GM21360 (cell line): ENCODE data around the gene MAPK8IP1.
A peak's percentile ranks its signal among the peaks of the same experiment; 100 is the strongest.

Source experiments
- ATAC-seq: cut with Tn5 transposase; IDR thresholded peaks from one replicate; pipeline ENCODE4 v1.9.1; 2021; ENCODE audit warnings: mild to moderate bottlenecking, moderate library complexity; ENCODE audit not compliant: unreplicated experiment

Gene MAPK8IP1

DNA sequence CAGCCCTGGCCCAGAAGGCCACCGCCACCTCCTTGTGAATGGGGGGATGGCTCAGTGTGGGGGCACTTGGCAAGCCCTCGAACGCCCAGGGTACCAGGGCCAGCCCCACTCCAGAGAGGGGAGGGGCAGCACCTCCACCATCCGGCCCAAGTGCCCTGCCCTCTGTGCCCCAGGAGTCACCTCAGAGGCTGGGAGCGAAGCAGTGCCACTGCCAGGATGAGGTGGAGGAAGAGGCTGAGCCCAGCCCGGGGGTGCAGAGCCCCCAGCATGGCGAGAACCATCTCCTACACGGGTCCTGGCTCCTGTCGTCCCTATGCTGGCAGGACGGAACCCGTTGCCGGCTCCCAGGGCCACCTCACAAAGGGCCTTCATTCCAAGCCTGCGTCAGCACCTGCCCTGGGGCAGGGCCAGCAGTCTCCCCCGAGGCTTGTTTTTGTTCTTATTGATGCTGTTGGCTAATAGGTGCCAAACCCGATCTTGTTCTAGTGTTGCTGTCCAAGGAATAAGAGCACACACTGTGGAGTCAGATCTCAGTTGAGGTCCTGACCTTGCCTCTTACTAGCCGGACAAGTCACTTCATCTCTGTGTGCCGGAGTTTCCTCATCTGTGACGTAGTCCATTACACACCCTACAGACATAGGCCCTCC is 21.6 kb downstream of the MAPK8IP1 start, which contains the start of gene FREY1:
FREY1 (minus strand) TSS at position 307 of the 647 bp plus-strand sequence; CDS start at position 281, 26 bp downstream.
- ATAC-seq, result no peak

DNA sequence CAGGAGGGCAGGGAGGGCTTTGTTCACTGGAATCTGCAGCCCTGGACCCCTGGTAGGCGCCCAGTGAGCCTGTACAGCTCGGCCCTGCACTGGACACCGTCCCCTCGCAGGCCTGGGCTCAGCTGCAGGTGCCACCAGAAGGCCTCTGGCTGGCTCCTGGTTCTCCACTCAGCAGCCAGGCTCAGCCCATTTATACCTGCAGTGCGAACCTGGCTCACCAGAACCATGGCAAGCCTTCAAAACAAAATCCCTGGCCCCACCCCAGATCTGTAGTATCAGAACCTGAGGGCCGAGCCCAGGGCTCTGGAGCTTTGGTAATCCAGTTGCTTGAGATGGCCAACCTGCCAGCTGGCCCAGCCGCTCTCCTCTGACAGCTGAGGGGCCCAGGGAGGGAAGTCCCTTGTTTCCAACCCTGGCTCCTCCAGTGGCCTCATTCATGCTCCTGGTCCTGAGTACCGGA is 22.5 kb downstream of the MAPK8IP1 start:
- no peak for ATAC-seq

DNA sequence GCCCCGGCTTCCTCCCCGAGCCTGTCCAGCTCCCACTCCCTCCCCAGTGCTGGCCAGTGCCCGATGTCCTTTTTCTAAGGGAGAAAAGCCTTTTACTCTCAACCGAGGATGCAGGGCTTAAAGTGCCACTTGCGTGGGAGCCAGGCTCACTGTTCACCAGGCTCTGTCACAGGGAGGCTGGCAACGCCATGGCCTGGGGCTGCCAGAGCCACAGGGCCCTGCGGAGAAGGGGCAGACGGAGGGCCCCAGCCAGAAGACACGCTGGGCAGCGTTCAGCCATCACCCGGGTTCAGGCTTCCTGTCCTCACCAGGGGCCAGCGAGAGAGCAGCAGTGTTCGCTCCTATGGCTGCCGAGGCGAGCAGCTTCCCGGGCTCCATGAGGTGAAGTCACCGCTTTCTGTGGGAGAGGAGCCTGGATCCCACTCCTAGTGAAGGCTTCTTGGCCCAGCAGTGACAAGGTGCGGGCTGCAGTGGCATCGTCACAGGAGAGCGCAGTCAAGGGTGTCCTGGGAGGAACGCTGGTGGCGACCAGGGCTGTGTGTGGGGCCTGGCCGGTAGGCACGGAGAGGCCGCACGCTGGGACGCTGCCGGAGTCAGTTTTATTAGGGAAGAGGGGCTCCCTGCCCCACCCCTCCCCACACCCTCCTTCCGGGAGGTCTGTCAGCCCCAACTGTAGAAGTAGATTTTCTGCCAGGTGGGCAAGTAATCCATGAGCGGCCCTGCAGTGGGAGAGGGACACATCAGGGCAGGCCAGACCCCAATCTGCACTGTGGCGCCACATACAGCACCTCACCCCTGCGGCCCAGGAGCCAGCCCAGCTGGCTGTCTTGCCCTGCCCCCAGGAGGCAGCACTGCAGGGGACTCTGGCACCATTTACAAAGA is 24.4 kb downstream of the MAPK8IP1 start:
- no peak for ATAC-seq

DNA sequence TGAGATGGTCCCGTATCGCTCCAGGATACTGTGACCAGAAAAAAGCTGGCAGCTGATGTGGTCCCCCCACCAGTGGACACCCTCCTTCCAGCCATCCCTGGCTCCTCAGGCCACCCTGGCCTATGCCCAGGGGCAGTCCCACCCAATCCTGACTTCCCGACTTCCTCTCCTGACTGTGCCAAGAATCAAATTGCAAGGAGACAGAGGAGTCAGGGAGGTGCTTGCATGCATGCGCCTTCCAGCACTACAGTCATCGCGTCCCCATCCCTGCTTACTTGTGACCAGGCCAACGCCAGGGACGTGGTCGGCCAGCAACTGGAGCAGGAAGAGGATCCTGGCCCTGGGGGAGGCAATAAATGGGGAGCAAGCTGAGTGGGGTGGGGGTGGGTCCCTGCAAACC is 25.2 kb downstream of the MAPK8IP1 start:
- no peak for ATAC-seq

DNA sequence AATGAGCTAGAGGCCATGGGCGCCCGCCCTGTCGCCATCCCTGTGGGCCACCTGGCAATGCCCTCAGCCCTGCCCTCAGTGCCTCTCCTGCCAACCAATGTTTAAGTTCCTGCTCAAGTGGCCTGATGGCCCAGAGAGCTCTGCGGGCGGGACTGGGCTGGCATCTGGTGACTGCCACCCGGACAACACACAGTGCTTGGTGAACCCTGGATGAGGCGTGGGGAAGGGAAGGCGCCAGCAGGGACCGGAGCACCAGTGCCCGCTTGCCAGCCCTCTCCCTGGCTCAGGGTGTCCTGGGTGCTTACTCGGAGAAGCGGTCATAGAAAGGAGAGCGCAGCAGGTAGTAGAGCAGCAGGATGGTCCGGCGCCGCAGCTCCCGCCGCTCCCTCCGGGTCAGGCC is 28.1 kb downstream of the MAPK8IP1 start:
- ATAC-seq, result no peak

DNA sequence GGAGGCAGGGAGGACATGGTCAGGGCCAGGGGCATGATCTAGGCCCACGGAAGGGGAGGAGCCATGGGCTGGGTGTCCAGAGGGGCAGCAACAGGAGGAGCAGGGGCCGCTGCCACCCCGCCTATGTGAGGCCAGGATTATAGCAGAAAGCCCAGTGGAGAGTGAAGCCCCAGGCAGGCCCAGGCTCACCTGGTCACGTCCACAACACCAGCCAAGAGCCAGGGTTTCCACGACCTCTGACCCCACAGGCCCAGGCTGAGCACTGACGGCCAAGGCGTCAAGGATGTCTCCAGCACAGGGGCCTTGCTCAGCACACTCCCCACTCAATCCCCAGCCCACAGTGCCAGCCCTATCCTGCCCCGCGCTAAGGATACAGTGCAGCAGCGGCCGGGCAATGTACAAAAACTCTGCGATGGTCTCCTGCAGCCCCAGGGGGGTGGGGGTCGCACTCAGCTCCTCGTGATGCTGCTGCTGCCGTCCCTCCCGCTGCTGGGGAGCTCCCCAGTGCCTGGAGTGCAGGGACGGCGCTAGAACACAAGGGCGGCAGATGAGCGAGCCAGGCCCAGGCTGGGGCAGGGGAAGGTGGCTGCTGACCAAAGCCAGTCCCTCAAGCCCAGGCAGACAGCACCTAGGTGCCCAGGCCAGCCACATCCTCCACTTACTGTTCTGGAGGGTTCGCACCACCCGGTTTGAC is 28.6 kb downstream of the MAPK8IP1 start:
- ATAC-seq, result no peak

DNA sequence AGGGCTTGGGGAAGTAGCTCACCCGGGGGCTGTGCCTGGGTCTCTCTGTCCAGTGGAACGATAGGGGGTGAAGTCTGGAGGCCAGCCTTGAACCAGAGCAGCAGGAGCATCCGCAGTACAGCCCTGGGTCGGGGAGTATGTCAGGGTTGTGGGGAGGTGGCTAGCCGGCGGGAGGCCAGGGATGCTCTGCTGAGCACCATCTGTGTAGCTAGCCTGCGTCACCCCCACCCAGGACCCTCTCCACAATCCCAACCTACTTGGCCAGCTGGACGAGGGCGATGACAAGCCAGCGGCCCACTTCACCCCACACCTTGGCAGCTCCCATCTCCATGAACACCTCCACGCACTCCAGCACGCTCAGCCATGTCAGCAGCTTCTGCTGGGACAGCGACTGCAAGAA is 30.0 kb downstream of the MAPK8IP1 start:
- ATAC-seq, result no peak

DNA sequence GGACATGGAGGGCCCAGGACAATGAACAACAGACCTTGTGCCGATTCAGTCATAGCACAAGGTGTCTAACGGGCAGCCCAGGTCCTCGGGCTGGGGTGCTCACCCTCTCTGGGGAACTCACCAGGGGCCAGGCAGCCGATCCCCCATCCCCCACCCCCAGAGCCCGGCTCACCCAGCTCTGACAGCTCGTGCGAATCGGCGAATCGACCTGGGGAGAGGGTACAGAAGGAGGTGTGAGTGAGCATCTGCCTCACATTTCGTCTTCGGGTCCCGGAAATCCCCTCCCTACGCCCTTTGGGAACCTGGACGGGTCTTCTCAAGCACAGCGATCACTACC is 31.8 kb downstream of the MAPK8IP1 start:
- ATAC-seq, result peak; percentile 0

DNA sequence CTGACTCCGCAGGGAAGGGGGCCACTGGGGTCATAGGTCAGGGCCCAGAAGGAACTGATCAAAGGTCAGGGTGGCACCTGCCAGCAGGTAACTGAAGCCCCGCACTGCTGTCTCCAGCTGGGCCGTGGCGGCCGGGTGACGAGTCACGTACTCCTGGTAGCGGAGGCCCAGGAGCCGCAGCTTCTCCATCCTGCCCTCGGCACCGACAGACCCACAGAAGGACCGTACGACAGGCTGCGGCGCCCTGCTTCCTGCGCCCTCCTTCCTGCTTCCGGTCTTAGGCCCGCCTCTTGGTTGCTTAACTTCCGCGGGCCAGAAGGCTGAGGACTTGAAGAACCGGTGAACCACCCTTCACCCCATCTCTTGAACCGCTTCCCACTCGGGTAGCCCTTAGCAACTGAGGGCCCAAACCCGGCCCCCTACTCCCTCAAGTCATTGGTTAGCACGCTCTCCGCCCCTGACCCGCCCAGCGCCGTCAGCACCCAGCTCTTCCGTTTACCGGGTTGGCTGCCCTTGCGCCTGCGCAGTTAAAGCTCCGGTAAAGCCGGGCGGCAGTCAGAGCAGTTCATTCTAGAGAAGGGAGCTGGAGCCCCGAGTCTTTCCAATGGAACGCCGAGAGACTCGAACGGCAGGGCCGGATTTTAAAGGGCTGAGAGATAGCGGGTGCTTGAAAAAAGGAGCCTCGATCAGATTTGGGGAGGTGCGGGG is 32.3 kb downstream of the MAPK8IP1 start, which contains the start of gene PEX16:
PEX16 (minus strand) TSS at position 255 of the 708 bp plus-strand sequence; CDS start at position 189, 66 bp downstream.
- ATAC-seq, result peak; percentile 79

DNA sequence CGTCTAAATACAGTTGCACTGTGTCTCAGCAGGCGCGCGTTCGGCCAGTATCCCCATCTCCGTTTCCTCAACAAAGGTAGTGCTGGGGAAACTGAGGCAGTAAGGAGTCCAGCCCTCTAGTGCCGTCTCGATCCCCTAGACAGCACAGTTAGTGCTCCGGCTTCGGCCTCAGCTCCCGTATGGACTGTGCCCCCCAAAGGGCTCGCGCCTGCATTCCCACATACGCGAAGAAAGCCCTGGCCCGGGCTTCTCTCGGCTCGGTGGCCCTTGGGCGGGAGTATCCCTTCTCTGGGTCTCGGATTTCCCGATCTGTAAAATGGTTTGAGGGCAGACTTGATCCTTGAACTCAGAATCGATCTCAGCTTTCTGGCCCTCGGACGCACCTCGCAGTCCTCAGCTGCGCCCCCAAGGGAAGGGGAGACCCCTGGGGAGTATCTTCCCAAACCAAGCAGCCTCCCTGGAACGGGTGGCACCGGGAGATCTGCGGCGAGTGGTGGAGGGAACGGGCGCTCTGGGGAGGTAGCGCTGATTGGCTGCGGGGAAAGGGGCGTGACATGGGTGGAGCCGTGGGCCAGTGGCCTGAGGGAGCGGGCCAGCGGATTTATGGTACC is 33.0 kb downstream of the MAPK8IP1 start:
- peak; percentile 39 for ATAC-seq

DNA sequence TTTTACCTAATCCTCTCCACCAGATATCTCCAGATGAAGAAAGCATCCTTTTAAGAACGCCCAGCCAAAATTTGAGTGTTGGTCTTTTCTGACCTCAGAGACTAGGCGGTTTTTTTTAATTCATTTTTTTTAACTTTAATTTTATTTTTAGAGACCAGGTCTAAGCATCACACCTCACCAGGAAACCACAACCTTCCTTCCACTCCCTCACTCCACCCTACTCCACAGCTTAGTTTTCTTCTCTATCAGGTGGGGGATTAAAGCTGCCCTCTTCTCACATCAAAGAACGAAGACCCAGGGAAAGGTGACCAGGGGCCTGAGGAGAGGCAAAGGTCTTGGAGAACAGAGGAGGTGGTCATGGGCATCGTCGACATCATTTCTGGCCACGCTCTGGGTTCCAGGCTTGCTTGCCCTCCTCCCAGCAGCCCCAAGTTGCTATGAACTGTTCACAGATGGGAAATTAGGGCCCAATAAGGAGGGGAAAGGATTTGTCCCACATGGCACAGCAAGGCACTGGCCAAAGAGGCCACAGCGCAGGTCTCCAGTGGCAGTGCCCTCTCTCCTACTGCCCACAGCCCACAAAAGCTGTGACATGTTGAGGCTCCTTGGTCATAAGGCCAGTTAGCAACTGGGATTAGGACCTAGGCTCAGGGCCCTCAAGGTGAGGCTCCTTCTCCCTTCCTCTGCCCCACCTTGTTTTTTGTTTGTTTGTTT is 33.7 kb downstream of the MAPK8IP1 start:
- ATAC-seq, result no peak

DNA sequence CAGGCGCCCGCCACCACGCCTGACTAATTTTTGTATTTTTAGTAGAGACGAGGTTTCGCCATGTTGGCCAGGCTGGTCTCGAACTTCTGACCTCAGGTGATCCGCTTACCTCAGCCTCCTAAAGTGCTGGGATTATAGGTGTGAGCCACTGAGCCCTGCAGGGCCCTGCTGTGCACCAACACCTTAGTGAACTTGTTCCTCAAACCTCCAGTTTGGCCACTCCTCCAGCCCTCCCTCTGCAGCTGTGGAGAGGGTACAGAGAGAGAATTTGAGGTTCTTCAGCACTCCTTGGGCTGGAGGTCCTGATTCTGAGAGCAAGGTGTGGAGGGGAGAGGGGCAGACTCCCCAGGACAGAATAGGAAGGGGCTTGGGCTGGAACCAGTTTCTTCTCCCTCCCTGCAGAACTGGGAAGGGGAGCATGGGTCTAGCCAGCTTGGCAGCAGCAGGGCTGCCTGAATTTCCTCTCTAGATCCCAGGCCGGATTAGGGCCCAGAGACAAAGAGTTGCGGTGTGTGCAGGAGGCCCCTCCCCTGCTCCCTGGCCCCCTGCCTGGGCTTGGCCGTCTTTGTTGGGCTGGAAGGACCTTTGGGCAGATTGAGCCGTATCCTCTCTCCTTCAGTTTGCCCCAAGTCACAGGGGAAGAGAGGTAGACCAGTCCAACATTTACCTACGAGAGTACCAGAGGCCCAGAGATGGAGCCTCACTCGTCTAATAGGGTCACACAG is 34.5 kb downstream of the MAPK8IP1 start:
- ATAC-seq, result no peak

DNA sequence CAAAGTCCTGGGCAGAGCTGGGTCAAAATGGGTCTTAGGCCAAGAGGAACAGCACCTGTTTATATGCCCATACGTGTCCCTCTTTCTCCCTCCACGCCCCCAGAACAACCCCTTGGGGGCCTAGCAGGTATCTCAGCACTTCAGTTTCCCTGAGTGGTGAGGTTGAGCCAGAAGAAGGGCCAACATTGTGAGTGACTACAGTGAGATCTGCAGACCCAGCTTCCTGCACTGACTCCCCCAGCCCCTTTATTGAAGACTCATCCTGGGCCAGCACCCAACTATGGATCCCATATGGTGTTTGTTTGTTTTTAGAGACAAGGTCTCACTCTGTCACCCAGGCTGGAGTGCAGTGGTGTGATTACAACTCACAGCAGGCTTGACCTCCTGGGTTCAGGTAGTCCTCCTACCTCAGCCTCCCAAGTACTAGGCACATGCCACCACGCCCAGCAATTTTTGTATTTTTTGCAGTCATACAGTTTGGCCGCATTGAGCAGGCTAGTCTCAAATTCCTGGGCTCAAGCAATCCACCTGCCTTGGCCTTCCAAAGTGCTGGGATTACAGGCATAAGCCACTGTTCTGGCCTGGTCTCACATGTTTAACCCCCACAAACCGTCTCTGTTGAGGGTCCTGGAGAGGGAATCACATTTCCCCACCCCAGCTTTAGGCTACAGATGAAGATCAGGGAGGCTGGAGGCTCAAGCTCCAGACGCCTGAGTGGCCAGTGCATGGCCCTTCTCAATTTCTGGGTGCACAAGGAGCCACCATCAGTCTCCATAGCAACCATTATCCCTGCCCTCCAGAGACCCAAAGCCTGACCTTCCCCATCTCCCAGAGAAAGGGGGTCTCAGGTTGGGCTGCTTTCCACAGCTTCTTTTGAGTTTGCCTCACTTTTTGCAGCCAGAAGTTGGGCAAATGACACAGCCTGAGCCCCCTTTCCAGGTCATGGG is 35.4 kb downstream of the MAPK8IP1 start:
- ATAC-seq, result no peak

DNA sequence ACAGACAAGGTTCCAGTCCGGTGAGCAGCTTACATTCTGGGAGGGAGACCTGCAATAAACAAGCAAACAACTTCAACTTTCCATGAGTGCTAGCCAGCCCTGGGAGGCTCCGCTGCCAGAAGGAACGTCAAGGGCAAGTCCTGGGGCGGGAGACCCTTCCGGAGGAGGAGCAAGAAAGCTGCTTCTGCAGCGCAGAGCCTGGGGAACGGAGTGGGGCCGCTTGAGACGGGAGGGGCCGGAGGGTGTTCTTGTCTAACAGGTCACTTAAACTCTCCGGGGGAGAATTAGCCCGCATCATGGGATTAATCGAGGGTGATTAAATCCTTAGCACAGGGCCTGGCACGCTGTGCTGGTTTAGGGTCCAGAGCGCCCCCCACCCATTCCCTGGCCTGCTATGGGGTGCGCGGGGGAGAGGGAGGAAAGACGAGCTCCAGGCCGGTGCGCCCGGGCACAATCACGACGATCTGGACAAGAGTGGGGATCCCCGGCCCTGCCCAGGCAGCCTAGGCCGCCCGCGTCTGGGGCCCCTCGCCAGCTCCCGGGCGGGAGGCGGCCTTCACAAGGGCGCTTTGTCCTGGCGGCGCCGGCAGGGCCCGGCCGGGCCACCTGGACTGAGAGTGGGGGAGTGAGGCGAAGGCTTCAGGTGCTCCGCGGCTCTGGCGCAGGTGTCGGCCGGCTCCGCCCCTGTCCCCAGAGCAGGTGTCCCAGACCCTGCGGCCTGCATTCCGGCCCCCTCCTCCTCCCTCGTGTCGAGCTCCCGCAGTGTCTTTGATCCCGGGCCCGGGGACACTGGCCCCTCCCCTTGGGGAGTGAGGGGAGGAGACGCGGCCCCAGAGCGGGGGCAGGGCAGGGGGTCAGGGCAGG is 36.3 kb downstream of the MAPK8IP1 start:
- no peak for ATAC-seq

DNA sequence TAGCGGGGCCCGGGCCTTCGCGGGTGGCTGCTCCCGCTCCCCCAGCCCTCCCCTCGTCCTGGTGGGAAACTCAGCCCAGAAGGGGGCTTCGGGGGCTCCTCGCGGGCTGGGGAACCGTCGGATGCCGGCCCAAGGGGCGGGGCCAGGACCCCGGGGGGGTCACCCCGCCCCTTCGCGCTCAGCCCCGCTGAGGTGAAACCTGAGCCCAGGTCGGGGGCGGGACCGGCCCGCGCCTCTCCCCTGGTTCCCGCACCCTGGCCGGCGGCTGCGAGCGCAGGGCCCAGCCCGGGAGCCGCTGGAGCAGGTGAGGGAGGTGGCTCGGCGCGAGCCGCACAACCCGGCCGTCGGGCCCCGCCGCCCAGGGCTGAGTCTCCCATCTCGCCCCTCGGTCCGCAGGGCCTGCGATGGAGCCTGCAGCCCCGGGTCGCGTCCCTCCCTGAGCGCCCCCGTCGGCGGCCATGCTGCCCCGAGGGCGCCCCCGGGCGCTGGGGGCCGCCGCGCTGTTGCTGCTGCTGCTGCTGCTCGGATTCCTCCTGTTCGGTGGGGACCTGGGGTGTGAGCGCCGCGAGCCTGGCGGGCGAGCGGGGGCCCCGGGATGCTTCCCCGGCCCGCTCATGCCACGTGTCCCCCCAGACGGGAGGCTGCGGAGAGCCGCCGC is 37.1 kb downstream of the MAPK8IP1 start, which contains the start of gene LARGE2:
LARGE2 (plus strand) TSS at position 232 of the 658 bp plus-strand sequence; CDS start at position 459, 227 bp downstream.
- no peak for ATAC-seq
